K562 (cell line): Measurements from ENCODE around the gene LLPH. TPM values are rescaled to one million over a fixed set of nuclear protein-coding genes. Genes with fewer than 3 reads are reported as not detected.
A peak's percentile ranks its signal among the peaks of the same experiment; 100 is the strongest.

Source experiments
- AFF1 ChIP-seq, 2 experiments: fragments of 450-650 bp; IDR thresholded peaks; 2 replicates each; pipeline ENCODE4 v1.6.1; 2018; ENCODE audit warnings: mild to moderate bottlenecking in 2 of 2, low read depth in 1 of 2; ENCODE audit not compliant: partially characterized antibody in 2 of 2
- CTCF ChIP-seq, 3 experiments: IDR thresholded peaks in 2 of 3; conservative IDR thresholded peaks in 1 of 3; 2 replicates each; pipeline ENCODE4 v1.5.1; 2011 to 2012; ENCODE audit warnings: low read length in 3 of 3, mild to moderate bottlenecking in 3 of 3, control low read depth in 2 of 3, improper control_type of control experiment in 1 of 3, inconsistent platforms in 1 of 3, low read depth in 1 of 3, mixed read lengths in 1 of 3, moderate library complexity in 1 of 3; ENCODE audit not compliant: insufficient read depth in 2 of 3
- DNMT1 ChIP-seq: fragments of 450-650 bp; IDR thresholded peaks from 2 replicates; pipeline ENCODE4 v1.6.1; 2016; ENCODE audit warnings: antibody characterized with exemption, mild to moderate bottlenecking
- ETV5 ChIP-seq: sonication (generic); formaldehyde crosslinking; IDR thresholded peaks from 2 replicates; pipeline ENCODE4 v1.4.0; 2020; ENCODE audit warnings: low read depth, mild to moderate bottlenecking, missing genetic modification reagents
- FOXK2 ChIP-seq, 2 experiments: fragments of 450-650 bp; IDR thresholded peaks in 1 of 2; conservative IDR thresholded peaks in 1 of 2; 2 replicates each; pipeline ENCODE4 v1.6.1; 2016; ENCODE audit warnings: low read depth in 2 of 2, mild to moderate bottlenecking in 1 of 2
- KAT8 ChIP-seq: fragments of 450-650 bp; IDR thresholded peaks from 2 replicates; pipeline ENCODE4 v1.6.1; 2016; ENCODE audit warnings: low read depth, mild to moderate bottlenecking
- MAFG ChIP-seq: fragments of 450-650 bp; conservative IDR thresholded peaks from 2 replicates; pipeline ENCODE4 v1.6.1; 2016; ENCODE audit warnings: missing genetic modification characterization, missing compliant biosample characterization
- POLR3A ChIP-seq: IDR thresholded peaks from 2 replicates; pipeline ENCODE4 v1.6.1; 2011; ENCODE audit warnings: borderline replicate concordance, mild to moderate bottlenecking, moderate library complexity; ENCODE audit not compliant: insufficient read length, insufficient read depth; ENCODE audit errors: extremely low read depth
- PRDM10 ChIP-seq: fragments of 450-650 bp; IDR thresholded peaks from 2 replicates; pipeline ENCODE4 v1.6.1; 2018; ENCODE audit not compliant: partially characterized antibody
- SMC3 ChIP-seq: conservative IDR thresholded peaks from 2 replicates; pipeline ENCODE4 v1.6.1; 2011; ENCODE audit warnings: low read depth, low read length, improper control_type of control experiment; ENCODE audit not compliant: insufficient read depth
- TCF7L2 ChIP-seq: fragments of 150-350 bp; IDR thresholded peaks from 2 replicates; pipeline ENCODE4 v1.6.1; 2016; ENCODE audit warnings: low read depth, mild to moderate bottlenecking, low read length, moderate library complexity
- YY1 ChIP-seq, 3 experiments: IDR thresholded peaks; 2 replicates each; pipeline ENCODE4 v1.6.1; 2011; ENCODE audit warnings: low read length in 2 of 3, mild to moderate bottlenecking in 2 of 3, moderate library complexity in 2 of 3, borderline replicate concordance in 1 of 3, control low read depth in 1 of 3, low read depth in 1 of 3; ENCODE audit not compliant: insufficient read depth in 3 of 3, insufficient replicate concordance in 2 of 3, control insufficient read depth in 1 of 3, insufficient read length in 1 of 3; ENCODE audit errors: extremely low read depth in 1 of 3
- polyA plus RNA-seq, 8 experiments: library from polyadenylated mRNA; depleted of rRNA in 4 of 8; stranded (reverse) in 5 of 8; unstranded in 3 of 8; fragments of >200 nt; fragmentation: Nextera tagmentation in 2 of 8; fragmentation: Illumina TruSeq in 1 of 8; extraction: Ambion mirVana in 2 of 8; extraction: Trizol in 1 of 8; gene quantifications; 2 replicates each; pipeline versions ENCODE4 v1.2.1 to v1.2.3, GENCODE V29; 2011 to 2014; ENCODE audit warnings: inconsistent platforms in 1 of 8, missing spikeins in 1 of 8
- total RNA-seq, 7 experiments: library from RNA; depleted of rRNA in 6 of 7; stranded (reverse); fragments of >200 nt in 6 of 7; fragmentation: Illumina TruSeq in 2 of 7; extraction: Trizol in 2 of 7; gene quantifications; 2 replicates each; pipeline versions ENCODE4 v1.2.1 to v1.2.3, GENCODE V29; 2011 to 2021; ENCODE audit warnings: low replicate concordance in 1 of 7

The LLPH gene
- total and polyA plus RNA-seq, 9 of the 15 experiments (the other 6 are each of a cell fraction or from before 2014, with no cell fraction given) = 19.1 to 87.3 (median 59.6) TPM

GRCh38 chr12:66087365-66087943 is 43.1 kb downstream of the LLPH start (continued):
- TF ChIP-seq PRDM10 (peak; percentile 83), AFF1 (IDR thresholded peaks at IDR 0.05; ENCODE audit: low read depth in 1 of 2, partially characterized antibody in 2 of 2) (no peak), SMC3 (peak; percentile 27; the same call in 1 of the 2 replicates), TCF7L2 (no peak), CTCF (IDR thresholded peaks at IDR 0.05 in 2 of 3, conservative IDR thresholded peaks at IDR 0.05 in 1 of 3; ENCODE audit: insufficient read depth in 2 of 3, low read depth in 1 of 3, low read length in 3 of 3) (peak; percentile 64 to 76 (median 73)), POLR3A (no peak), DNMT1 (no peak), FOXK2 (conservative IDR thresholded peaks at IDR 0.05 in 1 of 2, IDR thresholded peaks at IDR 0.05 in 1 of 2; ENCODE audit: low read depth in 2 of 2) (peak in 1 of 2 experiments; percentile 44; a peak in 1 of 4 replicates), YY1 (IDR thresholded peaks at IDR 0.05; ENCODE audit: borderline replicate concordance in 1 of 3, control insufficient read depth in 1 of 3, extremely low read depth in 1 of 3, insufficient read depth in 3 of 3, insufficient read length in 1 of 3, insufficient replicate concordance in 2 of 3, low read depth in 1 of 3, low read length in 2 of 3) (peak in 1 of 3 experiments; percentile 25), ETV5 (no peak), MAFG (tag) (no peak), KAT8 (no peak)
